ENCODE data around the gene ADM5.
A peak's percentile ranks its signal among the peaks of the same experiment; 100 is the strongest.

The ADM5 gene

DNA sequence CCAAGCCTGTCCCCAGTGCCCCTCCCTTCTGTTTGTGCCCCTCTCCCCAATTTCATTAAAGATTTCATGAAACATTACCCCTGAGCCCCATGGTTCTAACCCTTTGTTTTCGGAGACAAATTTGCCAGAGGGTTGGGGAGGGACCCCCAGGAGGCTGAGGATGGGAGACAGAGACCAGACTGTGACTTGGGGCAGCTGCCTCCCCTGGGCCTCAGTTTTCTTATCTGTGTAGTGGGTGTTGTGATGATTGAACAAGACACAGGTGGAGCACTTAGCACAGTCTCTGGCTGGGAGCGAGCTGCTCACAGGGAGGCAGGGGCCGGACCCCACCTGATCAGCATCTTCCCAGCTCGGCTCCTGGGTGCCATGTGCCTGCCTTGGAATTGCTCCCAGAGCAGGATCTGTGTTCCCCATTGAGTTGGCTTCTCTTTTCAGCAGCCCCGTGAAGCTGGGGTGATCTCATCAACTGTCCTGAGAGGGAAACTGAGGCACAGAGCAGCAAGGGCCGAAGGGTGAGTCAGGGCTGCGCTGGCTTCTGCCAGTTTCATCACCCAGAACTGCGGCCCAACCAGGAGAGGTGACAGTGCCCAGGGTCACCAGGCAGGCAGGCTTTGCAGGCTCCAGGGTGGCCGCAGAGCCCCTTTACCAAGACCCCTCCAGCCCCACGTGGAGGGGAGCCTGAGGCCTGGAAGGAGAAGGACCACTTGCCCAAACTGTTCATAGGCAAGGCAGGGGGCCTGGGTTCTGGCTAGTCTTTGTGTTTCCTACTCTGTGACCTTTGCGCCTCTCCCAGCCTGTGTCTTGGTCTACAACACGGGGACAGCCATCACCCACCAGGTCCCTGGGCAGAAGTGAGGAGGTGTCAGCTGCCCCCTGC, 30.6 kb upstream of the ADM5 start:
- DNase-seq = no peak

DNA sequence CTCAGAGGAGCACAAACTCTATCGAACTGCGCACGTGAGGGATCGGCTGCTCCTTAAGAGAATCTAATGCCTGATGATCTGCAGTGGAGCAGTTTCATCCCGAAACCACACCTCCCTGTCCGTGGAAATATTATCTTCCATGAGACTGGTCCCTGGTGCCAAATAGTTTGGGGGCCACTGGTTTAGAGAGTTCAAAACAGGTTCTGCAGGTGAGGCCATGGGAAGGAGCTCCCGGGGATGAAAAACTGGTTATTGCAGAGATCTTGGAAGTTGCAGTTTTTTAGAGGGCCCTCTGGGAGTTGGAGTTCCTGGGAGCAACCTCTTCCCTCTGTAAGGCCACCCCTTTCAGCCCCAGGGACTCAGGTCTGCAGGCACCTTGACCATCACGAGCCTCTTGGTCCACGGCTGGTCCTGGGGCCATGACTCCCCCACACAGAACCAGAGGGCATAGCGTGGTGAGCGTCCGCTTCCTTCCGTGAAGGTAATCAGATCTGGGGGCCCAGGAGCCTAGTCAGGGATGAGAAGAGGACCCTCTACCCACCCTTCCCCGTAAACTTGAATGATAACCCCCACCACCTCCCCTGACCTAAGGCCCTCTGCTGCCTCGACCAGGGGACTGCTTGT, 28.9 kb upstream of the ADM5 start:
- no peak for DNase-seq

- DNase-seq = no peak
Measured at GRCh38 chr19:49662011-49662410, 27.4 kb upstream of the ADM5 start.

GRCh38 chr19:49663224-49663623, 26.2 kb upstream of the ADM5 start:
- no peak for DNase-seq

- peak; percentile 44 for DNase-seq
Measured at GRCh38 chr19:49664171-49665035, 25.0 kb upstream of the ADM5 start.

- DNase-seq = no peak
Measured at GRCh38 chr19:49665036-49665350, 24.4 kb upstream of the ADM5 start.

GRCh38 chr19:49665351-49666119, 23.9 kb upstream of the ADM5 start, which contains the start of the genes BCL2L12 and IRF3:
BCL2L12 (plus strand) TSS chr19:49665933; CDS start chr19:49666693, 760 bp downstream.
IRF3 (minus strand) TSS chr19:49665857; CDS start chr19:49664838, 1,019 bp downstream.
- peak; percentile 92 for DNase-seq

GRCh38 chr19:49666120-49666444, 23.3 kb upstream of the ADM5 start:
- DNase-seq = no peak

DNA sequence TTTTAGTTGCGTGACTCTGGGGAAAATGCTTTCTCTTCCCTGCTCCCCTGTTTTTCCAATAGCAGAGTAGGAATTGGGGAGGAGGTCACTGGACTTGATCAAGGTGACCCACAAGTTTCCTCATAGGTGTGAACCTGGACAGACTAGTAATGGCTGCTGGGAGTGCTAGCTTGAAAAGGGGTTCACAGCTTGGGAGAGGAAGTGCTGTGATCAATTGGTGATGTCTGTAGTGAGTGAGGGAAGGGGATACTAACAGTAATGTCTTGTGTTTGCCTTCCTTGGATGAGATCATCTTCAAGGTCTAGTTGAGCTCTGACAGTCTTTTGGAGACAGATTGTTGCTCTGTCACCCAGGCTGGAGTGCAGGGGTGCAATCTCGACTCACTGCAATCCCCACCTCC, 21.9 kb upstream of the ADM5 start:
- no peak for DNase-seq

GRCh38 chr19:49669516-49669915, 19.9 kb upstream of the ADM5 start:
- DNase-seq = no peak

GRCh38 chr19:49672131-49672919, 17.1 kb upstream of the ADM5 start:
- no peak for DNase-seq

DNA sequence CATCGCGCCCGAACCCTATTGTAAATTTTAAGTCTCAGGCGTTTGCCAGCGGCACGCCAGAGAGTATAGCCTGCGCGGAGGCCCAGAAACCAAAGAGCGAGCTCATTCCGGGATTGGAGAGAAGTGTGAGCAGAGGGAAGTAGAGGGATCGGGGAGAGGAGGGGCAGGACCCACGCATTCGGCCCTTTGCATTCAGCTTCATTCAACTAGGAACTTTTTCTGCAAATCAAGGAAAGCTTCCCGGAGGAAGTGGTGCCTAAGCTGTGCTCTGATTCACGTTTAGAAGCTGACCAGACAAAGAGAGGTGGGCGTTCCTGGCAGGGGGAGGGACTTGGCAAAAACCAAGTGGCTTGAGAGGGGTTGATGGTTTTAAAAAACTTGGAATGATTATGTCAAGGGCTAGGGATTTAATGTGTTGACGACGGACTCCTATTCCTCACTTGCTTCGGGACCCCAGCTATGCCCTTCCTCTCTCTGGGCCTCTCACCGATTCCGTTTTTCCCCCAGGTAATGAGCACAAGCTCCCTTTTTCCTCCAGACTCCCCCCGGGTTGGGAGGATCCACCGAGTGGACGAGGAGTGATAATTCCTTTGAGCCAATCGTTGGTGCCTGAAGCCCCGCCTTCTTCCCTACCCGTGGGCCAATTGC, 13.1 kb upstream of the ADM5 start:
- DNase-seq = peak; percentile 69

DNA sequence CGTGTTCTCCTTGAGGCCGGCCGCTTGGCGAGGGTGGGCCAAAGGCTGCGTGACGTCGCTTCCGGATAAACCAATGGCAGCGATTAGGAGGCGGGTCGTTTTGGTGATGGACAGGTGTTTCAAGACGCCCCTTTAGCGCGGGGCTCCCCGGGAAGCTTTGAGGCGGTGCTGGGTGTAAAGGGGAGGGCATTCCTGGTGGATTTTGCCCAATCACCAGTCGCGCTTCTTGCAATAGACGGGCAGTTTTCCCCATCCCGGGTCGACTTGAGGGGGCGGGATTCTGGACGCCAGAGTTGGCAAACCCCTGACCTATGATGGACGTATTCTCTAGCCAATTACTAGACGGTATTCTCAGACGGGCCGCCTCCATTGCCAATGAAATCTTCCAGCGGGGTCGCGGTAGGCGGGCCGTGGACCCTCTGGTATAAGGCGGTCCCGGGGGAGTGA, 12.6 kb upstream of the ADM5 start:
- peak; percentile 98 for DNase-seq

DNA sequence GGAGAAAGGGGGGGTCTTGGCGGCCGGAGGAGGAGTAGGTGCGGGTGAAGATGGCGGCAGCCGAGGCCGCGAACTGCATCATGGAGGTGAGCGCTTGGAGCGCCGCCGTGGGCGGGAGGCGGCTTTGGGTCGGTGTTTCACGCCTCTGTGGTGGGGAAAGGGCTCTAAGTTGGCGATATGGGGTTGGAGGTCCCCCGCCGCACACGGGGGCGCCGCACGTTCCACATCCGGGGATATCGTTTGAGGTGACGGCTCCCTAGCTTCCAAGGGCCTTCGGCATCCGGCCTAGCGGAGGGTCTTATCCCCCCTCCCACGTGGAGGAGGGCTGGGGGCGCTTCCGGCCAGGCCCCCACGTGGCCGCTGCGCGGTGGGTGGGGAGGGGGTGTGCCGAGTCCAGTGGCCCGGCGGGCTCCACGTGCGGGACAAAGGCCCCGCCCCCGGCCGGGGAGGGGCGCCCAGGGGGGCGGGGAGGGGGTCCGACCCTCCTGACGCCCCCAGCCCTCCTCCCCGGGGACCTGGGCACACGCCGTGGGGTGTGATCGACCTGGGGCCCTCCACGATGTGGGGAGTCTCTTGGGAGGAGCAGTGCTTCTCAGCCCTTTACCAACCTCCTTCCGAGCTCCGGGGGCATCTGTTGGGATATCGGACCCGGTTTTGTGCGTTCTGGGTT, 12.0 kb upstream of the ADM5 start, which contains the start of gene PRMT1:
TSS of gene PRMT1 (plus strand) at position 41 of the 670 bp plus-strand sequence. CDS start at position 51, 10 bp downstream.
- DNase-seq = no peak

GRCh38 chr19:49677901-49678674, 11.3 kb upstream of the ADM5 start:
- peak; percentile 40 for DNase-seq

- no peak for DNase-seq
Measured at GRCh38 chr19:49678985-49679770, 10.2 kb upstream of the ADM5 start.

GRCh38 chr19:49679771-49680413, 9.5 kb upstream of the ADM5 start:
- DNase-seq = no peak
